OCI-LY1 (cell line): ENCODE results near the gene TBC1D14.

ENCODE experiments used
- EZH2 ChIP-seq: fragments of 200-600 bp; sonication (generic), shearing (Covaris generic); IDR thresholded peaks from 2 replicates; pipeline ENCODE4 v1.8.0; 2017; ENCODE audit warnings: borderline replicate concordance, mixed run types, mild to moderate bottlenecking, antibody characterized with exemption, low read length, moderate library complexity, mixed read lengths
- TF ChIP-seq, protein P1 (sequence below): fragments of 200-600 bp; sonication (generic), shearing (Covaris generic); IDR thresholded peaks from 2 replicates; pipeline ENCODE4 v1.5.1; 2017; ENCODE audit warnings: mild to moderate bottlenecking, antibody characterized with exemption, low read length, moderate library complexity, mixed read lengths

DNA sequence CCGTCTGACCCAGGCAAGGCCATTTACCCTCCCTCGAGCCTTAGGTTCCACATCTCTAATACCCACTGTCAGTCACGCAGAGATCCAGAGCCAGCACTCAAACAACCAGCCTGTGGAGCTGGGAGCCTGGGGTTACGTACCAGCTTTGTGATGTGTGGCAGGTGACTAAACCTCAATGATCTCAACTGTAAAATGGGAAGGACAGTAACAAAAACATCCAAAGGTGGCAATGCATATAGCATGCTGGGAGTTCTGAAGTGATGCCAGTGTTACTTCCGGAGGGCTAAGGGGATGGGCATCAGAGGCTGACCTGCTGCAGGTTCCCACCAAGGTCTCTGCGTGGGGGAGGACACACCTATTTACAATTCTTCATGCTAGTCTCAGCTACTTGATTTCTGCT is 152.2 kb downstream of the TBC1D14 start:
- TF ChIP-seq, protein P1, sequence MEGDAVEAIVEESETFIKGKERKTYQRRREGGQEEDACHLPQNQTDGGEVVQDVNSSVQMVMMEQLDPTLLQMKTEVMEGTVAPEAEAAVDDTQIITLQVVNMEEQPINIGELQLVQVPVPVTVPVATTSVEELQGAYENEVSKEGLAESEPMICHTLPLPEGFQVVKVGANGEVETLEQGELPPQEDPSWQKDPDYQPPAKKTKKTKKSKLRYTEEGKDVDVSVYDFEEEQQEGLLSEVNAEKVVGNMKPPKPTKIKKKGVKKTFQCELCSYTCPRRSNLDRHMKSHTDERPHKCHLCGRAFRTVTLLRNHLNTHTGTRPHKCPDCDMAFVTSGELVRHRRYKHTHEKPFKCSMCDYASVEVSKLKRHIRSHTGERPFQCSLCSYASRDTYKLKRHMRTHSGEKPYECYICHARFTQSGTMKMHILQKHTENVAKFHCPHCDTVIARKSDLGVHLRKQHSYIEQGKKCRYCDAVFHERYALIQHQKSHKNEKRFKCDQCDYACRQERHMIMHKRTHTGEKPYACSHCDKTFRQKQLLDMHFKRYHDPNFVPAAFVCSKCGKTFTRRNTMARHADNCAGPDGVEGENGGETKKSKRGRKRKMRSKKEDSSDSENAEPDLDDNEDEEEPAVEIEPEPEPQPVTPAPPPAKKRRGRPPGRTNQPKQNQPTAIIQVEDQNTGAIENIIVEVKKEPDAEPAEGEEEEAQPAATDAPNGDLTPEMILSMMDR, result no peak
- TF ChIP-seq EZH2, result no peak
